Stimulated activated naive CD8-positive, alpha-beta T cell treated with anti-CD3 and anti-CD28 coated beads, Interleukin-15, Interleukin-2, amounts not matched to agents 100 U/mL and 50 U/mL, for 24 hours (primary cell): Measurements from ENCODE around the gene LRRC74B.
"Not testable (repeated sequence)": the region's sequence is repeated elsewhere in the genome, so short reads cannot be mapped to it uniquely, and the experiment has no call there.

Experiments
- ATAC-seq: fragments of 150-1000 bp; cut with Tn5 transposase; one replicate; pipeline ENCODE4 v1.10.0; 2021
- DNase-seq: peaks from one replicate; pipeline ENCODE4 v3.0.0; 2021

The LRRC74B gene

DNA sequence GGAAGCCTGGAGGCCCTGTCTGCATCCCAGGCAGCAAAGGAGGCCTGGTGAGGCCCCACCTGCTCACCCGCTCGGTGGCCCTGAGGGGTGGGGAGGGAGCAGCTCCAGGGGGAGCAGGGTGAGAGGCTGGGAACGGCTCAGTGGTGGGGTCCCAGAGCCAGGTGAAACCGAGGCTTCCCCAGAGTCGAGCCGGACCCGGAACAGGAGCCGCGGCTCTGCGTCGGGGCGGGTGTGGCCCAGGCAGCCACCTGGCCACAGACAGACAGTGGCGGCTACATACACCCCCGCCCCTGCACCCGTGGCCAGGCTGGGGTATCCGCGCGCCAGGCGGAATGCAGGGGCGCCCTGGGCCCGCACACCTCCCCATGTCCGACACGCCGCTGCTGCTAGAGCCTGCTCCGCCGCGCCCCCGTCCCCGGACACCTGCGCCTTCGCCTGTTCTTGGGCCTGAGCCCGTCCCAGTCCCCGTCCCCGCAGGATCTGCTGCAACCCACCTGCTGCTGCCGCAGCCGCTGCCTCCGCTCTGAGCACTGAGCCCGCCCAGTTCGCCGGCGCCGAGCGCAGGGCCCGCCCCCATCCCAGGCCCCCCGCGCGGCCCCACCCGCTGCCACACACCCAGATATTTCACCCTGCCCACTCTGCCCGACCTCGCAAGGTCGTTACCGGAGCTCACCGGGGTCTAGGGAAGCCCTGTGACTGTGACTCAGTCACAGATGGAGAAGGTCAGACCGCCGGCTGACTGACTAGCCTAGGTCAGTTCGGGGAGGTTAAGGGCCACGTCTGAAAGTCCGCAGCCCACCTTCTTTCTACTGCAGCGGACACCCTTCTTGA is 13.5 kb upstream of the LRRC74B start, which contains the start of gene SLC7A4:
Gene SLC7A4 (minus strand): TSS at position 525 of the 831 bp plus-strand sequence. CDS start 749 bp downstream, outside the sequence.
- ATAC-seq, result no peak

DNA sequence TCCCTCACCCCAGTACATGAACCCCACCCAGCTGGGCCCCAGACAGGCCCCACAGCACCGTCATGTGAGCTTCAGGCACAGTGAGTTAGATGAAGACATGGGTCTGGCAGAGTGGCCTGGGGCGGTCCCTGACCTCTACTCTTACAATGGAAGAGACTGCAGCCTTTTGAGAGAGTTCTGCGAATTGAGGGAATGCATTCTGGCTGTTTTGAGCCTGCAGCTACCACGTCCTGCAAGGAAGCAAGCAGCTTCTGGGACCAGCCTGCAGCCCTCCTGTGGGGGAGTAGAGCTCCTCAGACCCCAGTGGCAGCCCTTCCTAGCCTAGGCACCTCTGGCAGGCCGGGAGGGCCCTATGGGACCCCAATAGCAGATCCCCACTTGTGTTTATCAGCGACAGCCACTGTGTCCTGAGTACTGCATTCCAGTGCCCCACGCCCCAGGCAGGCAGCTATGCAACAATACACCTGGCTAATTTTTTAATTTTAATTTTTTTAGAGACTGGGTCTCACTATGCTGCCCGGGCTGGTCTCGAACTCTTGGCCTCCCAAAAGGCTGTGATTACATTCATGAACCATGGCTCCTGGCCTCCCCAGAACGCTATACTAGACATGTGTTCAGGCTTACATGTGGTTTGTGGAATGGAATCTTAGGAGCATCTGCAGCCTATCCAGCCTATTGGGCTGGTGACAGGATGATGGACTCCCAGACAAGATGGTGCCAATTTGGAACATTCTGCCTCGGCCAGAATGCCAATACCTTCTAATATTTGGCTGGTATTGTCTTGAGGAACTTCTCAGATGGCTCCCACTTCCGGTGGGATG is 12.7 kb upstream of the LRRC74B start:
- no peak for DNase-seq
- ATAC-seq, result no peak

More for the DNA sequence above, 13.5 kb upstream of the LRRC74B start, which contains the start of gene SLC7A4:
- DNase-seq, result no peak

DNA sequence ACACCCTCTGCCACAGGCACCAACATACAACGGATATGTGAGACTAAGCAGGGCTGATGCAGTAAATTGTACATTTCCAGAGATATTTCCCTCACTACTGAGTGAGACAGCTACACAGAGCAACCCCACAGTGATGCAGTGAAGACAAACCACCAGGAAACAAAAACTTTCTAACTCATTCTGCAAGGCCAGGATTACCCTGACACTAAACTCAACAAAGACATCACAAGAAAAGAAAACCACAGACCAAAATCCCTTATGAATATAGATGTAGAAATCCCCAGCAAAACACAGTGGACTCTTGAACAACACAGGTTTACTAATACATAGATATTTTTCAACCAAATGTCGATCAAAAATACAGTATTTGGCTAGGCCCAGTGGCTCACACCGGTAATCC is 11.9 kb upstream of the LRRC74B start:
- DNase-seq (no peak), ATAC-seq (no peak)

DNA sequence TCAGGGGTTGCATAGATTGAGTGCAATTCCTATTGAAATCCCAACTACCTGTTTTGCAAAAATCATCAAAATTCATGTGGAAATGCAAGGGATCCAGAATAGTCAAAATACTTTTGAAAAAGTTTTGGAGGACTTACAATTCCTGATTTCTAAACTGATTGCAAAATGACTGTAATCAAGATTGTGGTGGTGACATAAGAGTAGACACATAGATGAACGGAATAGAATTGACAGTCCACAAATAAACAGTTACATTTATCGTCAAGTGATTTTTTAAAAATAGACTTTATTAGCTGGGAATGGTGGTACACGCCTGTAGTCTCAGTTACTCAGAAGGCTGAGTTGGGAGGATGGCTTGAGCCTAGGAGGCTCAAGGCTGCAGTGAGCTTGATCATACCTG is 10.8 kb upstream of the LRRC74B start:
- DNase-seq, result no peak
- no peak for ATAC-seq

DNA sequence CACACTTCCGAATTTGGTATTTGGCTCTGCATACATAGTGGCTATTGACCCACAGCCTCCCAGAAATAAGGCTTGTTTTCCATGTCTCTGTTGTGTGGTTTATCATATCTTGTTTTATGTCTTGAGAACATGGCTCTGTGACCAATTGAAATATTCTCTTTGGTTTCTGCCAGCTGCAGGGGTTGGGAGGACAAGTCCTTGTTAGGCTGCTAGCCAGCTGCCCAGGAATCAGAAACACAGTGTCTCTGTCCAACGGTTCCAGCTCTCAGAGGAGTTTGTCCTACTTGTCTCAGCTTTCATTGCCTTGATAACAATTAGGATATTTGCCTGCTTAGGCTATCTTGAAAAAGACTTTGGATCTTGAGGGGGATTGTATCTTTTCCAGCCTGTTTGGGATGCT is 7.3 kb upstream of the LRRC74B start:
- DNase-seq (no peak), ATAC-seq (no peak)

DNA sequence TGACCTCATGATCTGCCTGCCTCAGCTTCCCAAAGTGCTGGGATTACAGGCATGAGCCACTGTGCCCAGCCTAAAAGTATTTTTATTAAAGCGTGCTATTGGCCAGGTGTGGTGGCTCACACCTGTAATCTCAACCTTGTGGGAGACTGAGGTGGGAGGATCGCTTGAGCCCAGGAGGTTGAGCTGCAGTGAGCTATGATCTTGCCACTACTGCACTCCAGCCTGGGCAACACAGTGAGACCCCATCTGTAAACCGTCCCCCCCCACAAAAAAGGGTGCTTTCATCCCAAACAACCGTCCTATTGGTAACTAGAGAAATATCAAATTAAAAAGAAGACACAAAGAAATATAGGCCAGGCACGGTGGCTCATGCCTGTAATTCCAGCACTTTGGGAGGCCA is 6.6 kb upstream of the LRRC74B start:
- DNase-seq, ATAC-seq: not testable (repeated sequence)

DNA sequence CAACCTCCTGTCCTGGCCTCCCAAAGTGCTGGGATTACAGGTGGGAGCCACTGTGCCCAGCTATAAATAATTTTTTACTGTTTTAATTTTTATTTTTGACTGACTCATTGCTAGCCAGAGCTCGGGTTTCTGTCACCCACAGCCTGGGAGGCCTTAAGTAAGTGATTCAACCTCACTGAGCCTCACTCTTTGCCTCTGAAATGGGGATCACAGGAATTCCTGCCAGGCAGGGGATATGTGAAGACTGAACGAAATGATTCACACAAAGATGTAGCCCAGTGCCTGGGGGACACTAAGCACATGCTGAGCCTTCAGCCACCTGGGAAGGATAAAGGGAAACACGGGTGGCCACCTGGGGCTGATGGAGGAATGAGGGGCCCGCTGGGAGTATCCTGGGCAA is 3.8 kb upstream of the LRRC74B start:
- ATAC-seq (no peak), DNase-seq (no peak)

DNA sequence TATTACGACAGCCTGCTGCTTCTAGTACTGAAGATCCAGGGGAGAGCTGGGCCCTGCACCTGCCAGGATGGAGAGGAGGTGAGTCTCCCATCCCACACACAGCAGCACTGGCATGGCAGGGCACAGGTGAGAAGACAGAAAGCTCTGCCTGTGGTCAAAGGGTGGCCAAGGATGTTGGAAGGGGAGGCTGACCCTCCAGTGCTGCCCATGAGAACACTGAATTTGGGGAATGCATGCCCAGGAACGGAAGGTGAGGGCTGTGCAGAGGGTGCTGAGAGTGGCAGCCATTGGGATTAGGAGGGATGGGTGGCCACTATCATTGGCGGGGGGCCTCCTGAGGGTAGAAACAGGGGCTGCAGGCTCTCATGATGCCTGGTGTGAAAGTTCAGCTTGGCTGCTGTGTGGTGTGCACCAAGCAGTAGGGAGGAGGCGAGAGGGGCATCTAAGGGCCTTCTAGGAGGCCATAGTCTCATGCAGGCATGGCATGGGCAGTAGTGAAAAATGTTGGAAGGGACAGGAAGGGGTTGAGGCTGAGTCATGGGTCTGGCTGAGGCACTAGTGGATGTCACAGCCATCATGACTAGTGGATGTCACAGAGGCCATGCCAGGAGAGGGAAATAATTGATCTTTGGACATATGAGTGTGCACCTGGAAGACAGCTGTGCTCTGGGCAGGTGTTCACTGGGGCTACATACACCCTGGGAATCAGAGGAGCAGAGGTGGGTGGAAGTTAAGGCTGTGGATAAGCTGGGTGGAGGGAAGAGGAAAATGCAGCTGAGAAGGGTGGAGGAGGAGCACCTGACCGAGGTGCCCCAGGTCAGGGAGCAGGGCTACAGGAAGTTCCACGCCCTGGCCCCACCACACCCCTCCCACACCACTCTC is 2.5 kb upstream of the LRRC74B start:
- no peak for ATAC-seq
- DNase-seq, result no peak

DNA sequence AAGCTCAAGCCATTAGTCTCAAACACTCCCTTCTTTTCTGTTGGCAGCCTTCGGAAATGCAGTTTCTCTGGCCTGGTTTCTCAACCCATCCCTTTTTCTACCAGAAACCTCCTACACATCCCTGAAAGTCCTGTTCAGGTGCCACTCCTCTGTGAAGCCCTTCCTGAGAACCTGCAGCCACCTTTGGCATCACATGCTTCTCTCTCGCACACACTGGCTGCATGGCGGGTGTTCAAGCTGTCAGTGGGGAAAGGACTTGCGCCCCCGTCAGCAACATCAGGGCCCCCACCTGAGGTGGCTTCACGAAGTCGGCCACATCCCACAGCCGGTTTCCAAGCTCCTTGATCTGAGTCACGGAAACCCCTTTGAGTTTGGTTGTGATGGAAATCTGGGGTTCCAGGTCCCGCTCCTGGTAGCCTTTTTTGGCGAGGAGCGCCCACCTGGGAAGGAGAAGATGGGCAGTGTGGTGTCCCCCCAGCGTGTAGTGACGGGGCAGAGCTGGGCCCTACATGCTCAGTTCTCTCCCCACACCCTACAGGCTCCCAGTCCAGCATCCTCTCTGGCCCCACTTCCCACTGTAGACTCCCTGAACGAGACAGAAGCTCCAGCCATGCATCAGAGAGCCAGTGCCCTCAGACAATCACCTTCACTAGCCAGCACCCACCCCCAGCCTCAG is 1.7 kb upstream of the LRRC74B start:
- no peak for ATAC-seq
- DNase-seq, result no peak

DNA sequence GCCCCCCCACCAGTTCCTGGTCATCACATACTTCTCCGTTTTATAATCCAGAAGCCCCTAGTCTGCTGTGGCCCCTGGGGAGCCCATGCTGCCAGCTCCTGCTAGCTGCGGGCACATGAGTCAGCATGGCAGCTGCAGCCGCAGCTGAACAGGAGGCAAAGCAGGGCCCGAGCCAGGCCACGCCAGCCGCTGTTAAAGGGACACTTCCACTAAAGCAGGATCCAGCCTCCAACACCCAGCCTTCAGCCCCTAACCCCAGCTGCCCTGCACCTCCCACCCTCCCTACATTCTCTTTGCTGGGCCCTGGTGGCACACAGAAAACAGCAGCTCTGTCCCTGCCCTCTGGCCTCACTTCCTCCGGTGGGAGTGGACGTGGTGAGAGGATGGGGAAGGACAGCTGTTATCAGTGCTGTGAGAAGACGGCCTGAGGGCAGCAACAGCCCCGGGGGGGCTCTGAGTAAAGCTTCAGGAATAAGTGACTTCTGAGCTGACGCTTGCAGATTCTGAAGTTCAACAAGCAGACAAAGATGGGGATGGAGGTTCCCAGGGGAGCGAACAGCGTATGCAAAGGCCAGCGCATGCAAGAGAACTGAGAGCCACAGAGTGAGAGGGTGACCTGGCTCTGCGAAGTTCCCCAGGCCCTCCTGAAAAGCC is 688 bp upstream of the LRRC74B start:
- peak; percentile 33 for ATAC-seq

DNA sequence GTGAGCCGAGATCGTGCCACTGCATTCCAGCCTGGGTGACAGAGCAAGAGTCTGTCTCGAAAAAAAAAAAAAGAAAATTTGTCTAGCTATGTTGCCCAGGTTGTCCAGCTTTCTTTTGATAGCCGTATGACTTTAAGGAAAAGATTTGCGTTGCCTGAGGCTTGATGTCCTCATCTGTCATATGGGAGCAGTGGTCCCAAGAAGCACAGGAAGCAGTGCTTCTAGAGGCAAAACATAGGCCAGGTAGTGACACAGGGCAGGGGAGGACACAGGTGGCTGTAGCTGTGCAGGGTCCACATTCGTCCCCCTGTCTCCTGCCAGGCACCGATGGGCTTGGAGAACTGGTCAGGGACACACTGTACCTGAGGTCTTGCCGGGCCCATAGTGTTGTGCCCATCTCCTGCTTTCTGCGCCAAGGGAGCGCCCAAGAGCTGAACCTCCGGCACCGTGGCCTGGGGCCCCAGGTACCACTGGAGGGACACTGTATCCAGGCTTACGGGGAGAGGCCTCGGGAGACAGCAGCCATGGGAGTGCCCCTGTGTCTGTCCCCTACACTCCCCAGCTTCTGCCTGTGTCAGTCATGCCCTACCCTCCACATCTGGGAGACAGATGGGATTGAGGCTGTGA is 1.4 kb downstream of the LRRC74B start:
- no peak for DNase-seq
- no peak for ATAC-seq

More for the DNA sequence above, 688 bp upstream of the LRRC74B start:
- no peak for DNase-seq

DNA sequence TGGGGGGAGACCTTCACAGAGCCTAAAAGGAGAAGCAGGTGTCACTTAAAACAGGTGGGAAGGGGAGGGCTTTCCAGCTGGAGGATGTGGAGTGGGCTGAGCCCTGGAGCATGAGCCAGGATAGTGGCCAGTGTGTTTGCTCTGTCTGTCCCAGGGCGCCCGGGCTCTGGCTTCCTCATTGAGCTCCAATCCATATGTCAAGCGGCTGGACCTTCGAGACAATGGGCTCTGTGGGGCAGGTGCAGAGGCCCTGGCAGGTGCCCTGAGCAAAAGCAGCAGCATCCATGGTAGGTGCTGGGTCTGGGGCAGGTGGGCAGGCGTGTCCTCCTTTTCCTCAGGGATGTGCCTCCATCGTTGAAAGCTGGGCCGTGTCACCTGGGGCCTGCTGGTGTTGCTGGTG is 2.0 kb downstream of the LRRC74B start:
- ATAC-seq (no peak), DNase-seq (no peak)

DNA sequence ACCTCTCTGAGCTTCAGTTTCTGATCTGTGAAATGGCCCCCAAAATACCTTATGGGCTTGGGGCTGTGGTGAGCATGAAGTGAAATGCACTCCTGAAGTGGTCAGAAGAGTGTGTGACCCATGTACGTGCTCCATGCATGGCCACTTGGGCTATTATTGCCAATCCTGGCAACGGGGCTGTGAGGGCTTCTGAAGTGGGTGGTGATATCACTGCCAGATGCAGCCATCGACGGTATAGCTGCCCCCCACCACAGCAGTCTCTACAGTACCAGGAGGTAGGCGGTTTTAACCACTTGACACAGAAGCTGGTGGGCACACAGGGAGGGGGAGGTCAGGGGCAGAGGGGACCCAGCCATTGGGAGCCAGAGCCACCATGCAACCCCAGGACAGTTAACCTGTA is 2.7 kb downstream of the LRRC74B start:
- ATAC-seq, DNase-seq: not testable (repeated sequence)

DNA sequence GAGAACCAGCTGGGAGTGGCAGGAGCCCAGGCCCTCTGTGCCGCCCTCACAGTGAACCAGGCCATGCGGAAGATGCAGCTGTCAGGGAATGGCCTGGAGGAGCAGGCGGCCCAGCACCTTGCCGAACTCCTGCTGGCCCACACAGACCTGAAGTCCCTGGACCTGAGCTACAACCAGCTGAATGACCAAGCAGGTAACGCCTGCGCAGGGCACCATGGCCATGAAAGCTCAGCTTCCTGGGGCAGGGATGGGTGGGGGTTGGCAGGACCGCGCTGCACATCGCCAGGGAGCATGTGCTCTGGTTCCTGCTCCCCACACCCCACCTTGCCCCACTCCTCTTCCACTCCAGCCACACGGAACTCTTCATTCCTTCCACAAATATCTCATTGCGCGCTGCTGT is 3.2 kb downstream of the LRRC74B start:
- not testable (repeated sequence) for DNase-seq, ATAC-seq

DNA sequence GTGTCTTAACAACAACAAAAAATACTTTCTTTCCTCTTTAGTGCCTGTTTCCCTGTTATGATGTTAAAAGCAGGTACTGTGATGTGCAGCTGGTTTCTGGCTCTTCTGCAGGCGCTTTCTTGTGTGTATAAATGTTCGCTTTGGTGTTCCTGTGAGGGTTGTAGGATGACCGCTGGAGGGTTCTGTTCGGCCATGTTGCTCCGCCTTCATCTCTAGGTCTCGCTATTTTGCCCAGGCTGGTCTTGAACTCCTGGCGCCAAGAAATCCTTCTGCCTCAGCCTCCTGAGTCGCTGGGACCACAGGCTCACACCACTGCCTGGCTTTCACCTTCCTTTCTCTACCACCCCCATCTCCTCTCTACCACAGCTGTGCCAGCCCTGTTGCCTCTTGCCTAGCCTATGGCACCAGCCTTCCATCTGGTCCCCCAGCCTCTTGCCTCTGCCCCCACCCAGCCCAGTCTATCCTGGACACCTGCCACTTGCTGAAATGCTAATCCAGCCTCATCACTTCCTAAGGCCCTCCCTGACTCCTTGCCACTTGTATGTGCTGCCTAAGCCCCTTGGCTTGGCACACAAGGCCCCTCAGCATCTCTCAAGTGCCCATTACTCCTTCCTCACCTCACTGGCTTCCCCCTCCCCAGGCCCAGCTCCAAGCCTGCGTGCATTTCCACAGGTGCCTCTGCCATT is 5.5 kb downstream of the LRRC74B start:
- ATAC-seq, result no peak
- DNase-seq, result no peak

DNA sequence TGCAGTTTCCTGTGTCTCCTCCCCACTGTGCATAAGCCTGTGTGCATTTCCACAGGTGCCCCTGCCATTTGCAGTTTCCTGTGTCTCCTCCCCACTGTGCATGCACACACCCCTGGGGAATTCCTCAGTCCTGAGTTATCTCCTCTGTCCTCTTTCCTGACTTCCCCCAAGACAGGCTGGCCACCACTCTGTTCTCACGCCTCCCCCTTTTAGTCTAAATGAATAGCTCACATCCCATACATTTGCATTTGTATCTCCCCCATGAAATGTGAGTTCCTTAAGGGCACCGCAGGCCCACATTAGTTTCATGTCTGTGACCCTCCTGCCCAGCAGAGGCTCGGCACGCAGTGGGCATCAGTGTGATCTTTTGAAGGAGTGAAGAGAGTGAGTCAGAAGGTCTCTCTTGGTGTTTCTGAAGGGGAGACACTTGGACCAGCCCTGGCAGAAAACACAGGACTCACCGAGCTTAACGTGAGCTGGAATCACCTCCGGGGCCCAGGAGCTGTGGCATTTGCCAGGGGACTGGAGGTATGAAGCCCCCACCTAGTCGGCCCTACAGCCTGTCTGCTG is 6.2 kb downstream of the LRRC74B start:
- ATAC-seq (no peak), DNase-seq (no peak)

DNA sequence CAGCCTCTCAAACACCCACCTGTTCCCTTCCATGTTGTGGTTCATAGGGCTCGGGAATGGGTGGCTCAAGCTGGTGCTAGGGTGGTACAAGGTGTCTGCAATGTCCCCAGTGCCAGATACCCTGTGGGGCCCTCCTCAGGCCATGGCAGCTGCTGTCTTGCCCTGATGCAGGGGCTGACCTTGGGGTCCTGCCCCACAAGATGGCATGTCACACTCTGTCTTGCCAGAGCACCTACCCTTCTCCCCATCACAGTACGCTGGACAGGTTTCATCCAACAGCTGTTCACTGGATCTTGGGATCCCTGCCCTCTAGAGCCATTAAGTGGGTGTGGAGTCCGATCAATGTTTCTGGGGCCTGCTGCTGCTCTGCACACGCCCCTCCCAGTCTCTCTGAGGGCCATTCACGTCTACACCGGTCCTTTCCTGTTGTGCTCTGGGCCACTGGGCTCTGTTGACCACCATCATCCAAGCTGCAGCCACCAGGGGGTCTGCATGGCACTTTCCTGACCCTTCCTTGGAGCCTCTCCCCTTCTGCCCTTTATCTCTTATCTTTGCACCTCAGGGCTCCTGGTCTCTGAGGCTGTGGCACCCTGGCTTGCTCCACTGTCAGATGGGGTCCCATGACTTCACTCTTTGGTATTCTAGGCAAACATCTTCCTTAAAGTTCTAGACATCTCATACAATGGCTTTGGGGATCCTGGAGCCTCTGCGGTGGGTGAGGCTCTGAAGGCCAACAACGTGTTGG is 7.1 kb downstream of the LRRC74B start:
- no peak for ATAC-seq
- DNase-seq, result no peak

DNA sequence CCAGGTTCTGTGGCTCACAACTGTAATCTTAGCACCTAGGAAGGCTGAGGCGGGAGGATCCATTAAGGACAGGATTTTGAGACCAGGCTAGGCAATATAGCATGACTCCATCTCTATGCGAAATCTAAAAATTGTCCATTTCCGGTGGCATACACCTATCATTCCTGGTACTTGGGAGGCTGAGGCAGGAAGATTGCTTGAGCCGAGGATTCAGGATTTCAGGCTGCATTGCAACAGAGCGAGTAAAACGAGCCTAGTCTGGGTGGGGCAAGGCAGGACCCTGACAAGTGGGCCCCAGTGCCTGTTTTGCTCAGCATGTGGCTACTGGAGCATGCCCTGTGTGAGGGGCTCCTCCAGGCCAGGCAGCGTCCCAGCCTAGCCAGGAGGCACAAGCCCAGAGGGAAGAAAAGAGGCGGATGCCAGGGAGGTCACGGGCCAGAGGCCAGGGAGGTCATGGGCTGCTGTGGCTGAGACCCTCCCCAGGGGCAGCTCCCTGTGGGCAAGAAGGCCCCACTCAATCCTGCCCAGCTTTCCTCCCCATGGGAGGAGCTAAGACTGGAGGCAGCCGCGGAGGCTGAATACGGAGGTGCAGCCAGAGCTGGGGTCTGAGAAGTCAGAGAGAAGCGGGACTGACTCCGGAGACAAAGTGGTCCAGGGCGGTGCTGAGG is 8.4 kb downstream of the LRRC74B start:
- ATAC-seq (no peak), DNase-seq (no peak)
